Neural progenitor cell (in vitro differentiated cells): Measurements from ENCODE around the gene TSACC. TPM values are rescaled to one million over a fixed set of nuclear protein-coding genes. Genes with fewer than 3 reads are reported as not detected.

Source experiments
- DNase-seq: peaks from one replicate; pipeline ENCODE4 v3.0.0-alpha.2; 2016; ENCODE audit warnings: low spot score
- H2AFZ ChIP-seq: fragments of 200-600 bp; sonication (generic); replicated peaks from 2 replicates; pipeline ENCODE4 v1.6.1; 2016; ENCODE audit warnings: antibody characterized with exemption
- H3F3A ChIP-seq: fragments of 200-600 bp; sonication (generic); 2 replicates; pipeline ENCODE4 v1.6.1; 2016; ENCODE audit warnings: antibody characterized with exemption, low read depth
- H3K27ac ChIP-seq: fragments of 200-600 bp; sonication (generic); 2 replicates; pipeline ENCODE4 v1.5.1; 2016; ENCODE audit warnings: mild to moderate bottlenecking
- H3K27me3 ChIP-seq: fragments of 200-600 bp; sonication (generic); 2 replicates; pipeline ENCODE4 v1.6.1; 2016; ENCODE audit warnings: mild to moderate bottlenecking, moderate library complexity
- H3K36me3 ChIP-seq: fragments of 200-600 bp; sonication (generic); 2 replicates; pipeline ENCODE4 v1.5.1; 2016
- H3K4me1 ChIP-seq: fragments of 200-600 bp; sonication (generic); 2 replicates; pipeline ENCODE4 v1.6.1; 2016; ENCODE audit warnings: mixed run types
- H3K4me2 ChIP-seq: fragments of 200-600 bp; sonication (generic); 2 replicates; pipeline ENCODE4 v1.6.1; 2016
- H3K4me3 ChIP-seq: fragments of 200-600 bp; sonication (generic); 2 replicates; pipeline ENCODE4 v1.5.1; 2016
- H3K79me2 ChIP-seq: fragments of 200-600 bp; sonication (generic); 2 replicates; pipeline ENCODE4 v1.6.1; 2016; ENCODE audit warnings: low read depth
- H3K9ac ChIP-seq: fragments of 200-600 bp; sonication (generic); 2 replicates; pipeline ENCODE4 v1.6.1; 2016
- H3K9me3 ChIP-seq: fragments of 200-600 bp; sonication (generic); 2 replicates; pipeline ENCODE4 v1.5.1; 2016; ENCODE audit warnings: low read depth
- H4K20me1 ChIP-seq: fragments of 200-600 bp; sonication (generic); 2 replicates; pipeline ENCODE4 v1.6.1; 2016; ENCODE audit warnings: low read depth
- H3K27ac Mint-ChIP-seq: 3 replicates; pipeline ENCODE4 v1.8.0; 2021; ENCODE audit warnings: mixed read lengths
- H3K27me3 Mint-ChIP-seq: 2 replicates; pipeline ENCODE4 v1.8.0; 2022; ENCODE audit warnings: low read depth, mild to moderate bottlenecking, inconsistent platforms, moderate library complexity, mixed read lengths; ENCODE audit not compliant: insufficient read depth
- H3K36me3 Mint-ChIP-seq: 3 replicates; pipeline ENCODE4 v1.8.0; 2021; ENCODE audit warnings: mixed read lengths
- H3K4me1 Mint-ChIP-seq: 3 replicates; pipeline ENCODE4 v1.8.0; 2021; ENCODE audit warnings: mixed read lengths
- H3K4me3 Mint-ChIP-seq: 3 replicates; pipeline ENCODE4 v1.8.0; 2021; ENCODE audit warnings: mild to moderate bottlenecking, moderate library complexity, mixed read lengths
- H3K9me3 Mint-ChIP-seq: 3 replicates; pipeline ENCODE4 v1.8.0; 2020; ENCODE audit warnings: mixed read lengths
- EZH2 ChIP-seq: fragments of 200-600 bp; sonication (generic); IDR thresholded peaks from 2 replicates; pipeline ENCODE4 v1.6.1; 2017; ENCODE audit warnings: antibody characterized with exemption, mild to moderate bottlenecking, moderate library complexity
- EZH2phosphoT487 ChIP-seq: fragments of 200-600 bp; sonication (generic); IDR thresholded peaks from 2 replicates; pipeline ENCODE4 v1.6.1; 2017; ENCODE audit warnings: antibody characterized with exemption
- total RNA-seq: library from RNA; depleted of rRNA; stranded (reverse); fragments of >200 nt; gene quantifications from 2 replicates; pipeline ENCODE4 v1.2.3, GENCODE V29; 2015; ENCODE audit warnings: low replicate concordance
- TF ChIP-seq, protein P1 (sequence below): fragments of 200-600 bp; sonication (generic); IDR thresholded peaks from 2 replicates; pipeline ENCODE4 v1.5.1; 2017; ENCODE audit warnings: antibody characterized with exemption, mild to moderate bottlenecking

The TSACC gene
- total RNA-seq, 1 donor from 2014 or later, result not detected

DNA sequence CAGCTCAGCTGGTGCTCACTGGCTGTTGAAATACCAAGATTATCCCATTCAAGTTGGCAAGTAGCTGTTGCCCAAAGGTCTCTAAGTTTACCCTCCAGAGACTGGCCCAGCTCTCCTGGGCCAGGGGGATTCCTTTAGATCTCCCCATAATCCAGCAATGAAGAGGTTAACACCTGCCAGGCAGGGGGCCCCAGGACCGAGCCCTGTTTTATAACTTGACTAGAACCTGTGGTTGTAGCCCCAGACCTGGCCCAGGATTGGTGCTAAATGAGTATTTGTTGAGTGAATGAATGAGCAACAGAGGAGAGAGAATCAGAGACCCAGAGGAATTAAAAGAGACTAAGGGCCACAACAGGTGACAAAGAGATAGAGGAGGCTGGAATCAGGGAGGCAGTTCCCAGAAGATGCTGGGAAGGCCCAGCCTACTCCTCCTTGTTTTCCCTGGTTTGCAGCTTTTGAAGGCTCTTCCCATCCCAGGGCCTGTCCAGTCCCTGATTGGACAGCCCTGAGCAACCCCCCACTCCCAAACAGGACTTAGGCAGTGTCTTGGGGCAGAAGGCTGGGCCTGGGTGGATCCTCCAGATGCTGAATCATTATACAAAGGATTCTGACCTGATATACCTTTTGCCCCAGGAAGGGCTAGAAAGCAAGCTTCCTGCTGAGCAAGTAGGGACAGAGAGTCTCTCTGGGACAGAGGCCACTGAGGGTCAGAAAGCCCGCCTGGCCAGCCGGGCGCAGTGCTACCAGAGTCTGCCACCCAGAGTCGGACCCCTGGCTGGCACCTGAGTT, 28.2 kb downstream of the TSACC start:
- Histone ChIP-seq H3K4me1 (peaks cover 10% of the 10 kb centered on the region), H3K27ac (no peak overlapping the region), H3K4me2 (no peak overlapping the region), H3K36me3 (no peaks in the 10 kb centered on the region), H3K4me3 (no peak overlapping the region), H3K79me2 (no peaks in the 10 kb centered on the region), H2AFZ (no peak overlapping the region), H3K9ac (no peak overlapping the region), H3K27me3 (peaks cover 54% of the 10 kb centered on the region), H3F3A (peaks cover 8% of the 10 kb centered on the region), H4K20me1 (no peaks in the 10 kb centered on the region), H3K9me3 (no peaks in the 10 kb centered on the region)
- Mint-ChIP-seq H3K36me3 (no peaks in the 10 kb centered on the region), H3K9me3 (no peaks in the 10 kb centered on the region), H3K27ac (no peak overlapping the region), H3K27me3 (peaks cover 49% of the 10 kb centered on the region), H3K4me3 (no peak overlapping the region), H3K4me1 (peaks cover 4% of the 10 kb centered on the region)
- no peak for TF ChIP-seq EZH2
- TF ChIP-seq, protein P1, sequence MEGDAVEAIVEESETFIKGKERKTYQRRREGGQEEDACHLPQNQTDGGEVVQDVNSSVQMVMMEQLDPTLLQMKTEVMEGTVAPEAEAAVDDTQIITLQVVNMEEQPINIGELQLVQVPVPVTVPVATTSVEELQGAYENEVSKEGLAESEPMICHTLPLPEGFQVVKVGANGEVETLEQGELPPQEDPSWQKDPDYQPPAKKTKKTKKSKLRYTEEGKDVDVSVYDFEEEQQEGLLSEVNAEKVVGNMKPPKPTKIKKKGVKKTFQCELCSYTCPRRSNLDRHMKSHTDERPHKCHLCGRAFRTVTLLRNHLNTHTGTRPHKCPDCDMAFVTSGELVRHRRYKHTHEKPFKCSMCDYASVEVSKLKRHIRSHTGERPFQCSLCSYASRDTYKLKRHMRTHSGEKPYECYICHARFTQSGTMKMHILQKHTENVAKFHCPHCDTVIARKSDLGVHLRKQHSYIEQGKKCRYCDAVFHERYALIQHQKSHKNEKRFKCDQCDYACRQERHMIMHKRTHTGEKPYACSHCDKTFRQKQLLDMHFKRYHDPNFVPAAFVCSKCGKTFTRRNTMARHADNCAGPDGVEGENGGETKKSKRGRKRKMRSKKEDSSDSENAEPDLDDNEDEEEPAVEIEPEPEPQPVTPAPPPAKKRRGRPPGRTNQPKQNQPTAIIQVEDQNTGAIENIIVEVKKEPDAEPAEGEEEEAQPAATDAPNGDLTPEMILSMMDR, result no peak
- TF ChIP-seq EZH2phosphoT487, result no peak
- DNase-seq, result no peak

GRCh38 chr1:156367383-156368156, 29.2 kb downstream of the TSACC start:
- no peak overlapping the region for H3K4me3 ChIP-seq
- peaks cover 57% of the 10 kb centered on the region for H3K27me3 Mint-ChIP-seq
- H3K36me3 Mint-ChIP-seq, result no peaks in the 10 kb centered on the region
- no peaks in the 10 kb centered on the region for H3K36me3 ChIP-seq
- H3K27me3 ChIP-seq, result peaks cover 64% of the 10 kb centered on the region
- no peak overlapping the region for H2AFZ ChIP-seq
- H3K27ac Mint-ChIP-seq, result no peak overlapping the region
- peaks cover 8% of the 10 kb centered on the region for H3F3A ChIP-seq
- no peak overlapping the region for H3K4me2 ChIP-seq
- H3K9ac ChIP-seq, result no peak overlapping the region
- H3K4me1 Mint-ChIP-seq, result peaks cover 4% of the 10 kb centered on the region
- no peak overlapping the region for H3K4me3 Mint-ChIP-seq
- TF ChIP-seq EZH2phosphoT487, result no peak
- TF ChIP-seq, protein P1, result no peak
- TF ChIP-seq EZH2, result no peak
- H3K9me3 Mint-ChIP-seq, result no peaks in the 10 kb centered on the region
- H3K4me1 ChIP-seq, result peaks cover 10% of the 10 kb centered on the region
- no peaks in the 10 kb centered on the region for H3K79me2 ChIP-seq
- no peaks in the 10 kb centered on the region for H3K9me3 ChIP-seq
- H4K20me1 ChIP-seq, result no peaks in the 10 kb centered on the region
- no peak overlapping the region for H3K27ac ChIP-seq
- DNase-seq, result no peak

DNA sequence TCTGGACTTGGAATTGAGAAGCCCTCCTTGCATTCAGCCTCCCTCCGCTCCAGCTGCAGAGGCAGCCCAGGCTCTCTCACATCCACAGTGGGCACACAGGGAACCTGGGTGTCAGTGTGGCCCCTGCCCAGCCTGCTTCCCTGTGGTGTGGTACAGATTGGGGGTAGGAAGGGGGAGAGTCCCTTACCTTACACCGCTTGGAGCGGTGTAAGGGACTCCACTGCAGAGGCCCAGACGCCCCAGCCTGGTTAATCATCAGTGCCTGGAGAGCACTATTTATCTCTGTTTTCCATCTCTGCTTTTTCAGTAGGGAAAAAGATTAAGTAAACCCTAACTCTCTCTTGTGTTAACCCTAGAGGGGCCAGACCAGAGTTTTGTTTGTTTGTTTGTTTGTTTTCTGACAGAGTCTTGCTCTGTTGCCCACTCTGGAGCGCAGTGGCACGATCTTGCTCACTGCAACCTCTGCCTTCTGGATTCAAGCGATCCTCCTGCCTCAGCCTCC, 29.9 kb downstream of the TSACC start:
- Mint-ChIP-seq H3K27me3 (peaks cover 61% of the 10 kb centered on the region), H3K36me3 (no peaks in the 10 kb centered on the region), H3K9me3 (no peaks in the 10 kb centered on the region), H3K4me3 (no peak overlapping the region), H3K27ac (no peak overlapping the region), H3K4me1 (peaks cover 4% of the 10 kb centered on the region)
- TF ChIP-seq EZH2phosphoT487, result no peak
- Histone ChIP-seq H3K4me2 (no peak overlapping the region), H3K9me3 (no peaks in the 10 kb centered on the region), H3K27me3 (peaks cover 71% of the 10 kb centered on the region), H4K20me1 (no peaks in the 10 kb centered on the region), H3K4me1 (peaks cover 10% of the 10 kb centered on the region), H2AFZ (no peak overlapping the region), H3K9ac (no peak overlapping the region), H3K79me2 (no peaks in the 10 kb centered on the region), H3F3A (peaks cover 8% of the 10 kb centered on the region), H3K4me3 (no peak overlapping the region), H3K27ac (no peak overlapping the region), H3K36me3 (no peaks in the 10 kb centered on the region)
- no peak for DNase-seq
